NAMALWA (cell line): ENCODE results near the gene ZFP64.
"Not testable (repeated sequence)": the region's sequence is repeated elsewhere in the genome, so short reads cannot be mapped to it uniquely, and the experiment has no call there.

Experiments
- DNase-seq: peaks from one replicate; pipeline ENCODE4 v3.0.0-alpha.2; 2015; ENCODE audit warnings: low spot score

The ZFP64 gene

GRCh38 chr20:52160049-52160570 lies 31.5 kb downstream of the ZFP64 start:
- no peak for DNase-seq

- no peak for DNase-seq
Measured at GRCh38 chr20:52154575-52154974, 37.0 kb downstream of the ZFP64 start.

- DNase-seq: no peak
Measured at GRCh38 chr20:52153896-52154295, 37.7 kb downstream of the ZFP64 start.

- no peak for DNase-seq
Measured at GRCh38 chr20:52152921-52153320, 38.7 kb downstream of the ZFP64 start.

- DNase-seq: no peak
Measured at GRCh38 chr20:52152416-52152815, 39.2 kb downstream of the ZFP64 start.

GRCh38 chr20:52150440-52151258 lies 40.9 kb downstream of the ZFP64 start:
- DNase-seq: peak; percentile 62

- no peak for DNase-seq
Measured at GRCh38 chr20:52145587-52145986, 46.0 kb downstream of the ZFP64 start.

- no peak for DNase-seq
Measured at GRCh38 chr20:52143277-52143676, 48.3 kb downstream of the ZFP64 start.

- DNase-seq: no peak
Measured at GRCh38 chr20:52142757-52143156, 48.8 kb downstream of the ZFP64 start.

GRCh38 chr20:52139986-52140385 lies 51.6 kb downstream of the ZFP64 start:
- DNase-seq: no peak

GRCh38 chr20:52137850-52138249 lies 53.7 kb downstream of the ZFP64 start:
- no peak for DNase-seq

- not testable (repeated sequence) for DNase-seq
Measured at GRCh38 chr20:52133714-52134113, 57.9 kb downstream of the ZFP64 start.

GRCh38 chr20:52132337-52132736 lies 59.2 kb downstream of the ZFP64 start:
- DNase-seq: no peak

- DNase-seq: no peak
Measured at GRCh38 chr20:52131048-52131643, 60.4 kb downstream of the ZFP64 start.

- DNase-seq: no peak
Measured at GRCh38 chr20:52130406-52130805, 61.2 kb downstream of the ZFP64 start.

- no peak for DNase-seq
Measured at GRCh38 chr20:52129611-52130010, 62.0 kb downstream of the ZFP64 start.

GRCh38 chr20:52127309-52127708 lies 64.3 kb downstream of the ZFP64 start:
- no peak for DNase-seq

GRCh38 chr20:52124821-52125220 lies 66.8 kb downstream of the ZFP64 start:
- DNase-seq: no peak

- no peak for DNase-seq
Measured at GRCh38 chr20:52118696-52119095, 72.9 kb downstream of the ZFP64 start.

GRCh38 chr20:52118016-52118623 lies 73.5 kb downstream of the ZFP64 start:
- no peak for DNase-seq

- no peak for DNase-seq
Measured at GRCh38 chr20:52110456-52110855, 81.1 kb downstream of the ZFP64 start.

GRCh38 chr20:52105442-52106422 lies 85.8 kb downstream of the ZFP64 start:
- DNase-seq: no peak
